DND-41 (cell line): ENCODE data around the gene TTF1.

Experiments used
- EZH2 ChIP-seq: IDR thresholded peaks from 3 replicates; pipeline ENCODE4 v1.6.1; 2012; ENCODE audit warnings: borderline replicate concordance, low read depth, mild to moderate bottlenecking, moderate library complexity, low read length, inconsistent platforms; ENCODE audit not compliant: severe bottlenecking
- TF ChIP-seq, protein P1 (sequence below): IDR thresholded peaks from 2 replicates; pipeline ENCODE4 v1.5.1; 2012; ENCODE audit warnings: borderline replicate concordance, low read length, moderate library complexity, mild to moderate bottlenecking; ENCODE audit not compliant: poor library complexity, severe bottlenecking; ENCODE audit errors: extremely low read depth

DNA sequence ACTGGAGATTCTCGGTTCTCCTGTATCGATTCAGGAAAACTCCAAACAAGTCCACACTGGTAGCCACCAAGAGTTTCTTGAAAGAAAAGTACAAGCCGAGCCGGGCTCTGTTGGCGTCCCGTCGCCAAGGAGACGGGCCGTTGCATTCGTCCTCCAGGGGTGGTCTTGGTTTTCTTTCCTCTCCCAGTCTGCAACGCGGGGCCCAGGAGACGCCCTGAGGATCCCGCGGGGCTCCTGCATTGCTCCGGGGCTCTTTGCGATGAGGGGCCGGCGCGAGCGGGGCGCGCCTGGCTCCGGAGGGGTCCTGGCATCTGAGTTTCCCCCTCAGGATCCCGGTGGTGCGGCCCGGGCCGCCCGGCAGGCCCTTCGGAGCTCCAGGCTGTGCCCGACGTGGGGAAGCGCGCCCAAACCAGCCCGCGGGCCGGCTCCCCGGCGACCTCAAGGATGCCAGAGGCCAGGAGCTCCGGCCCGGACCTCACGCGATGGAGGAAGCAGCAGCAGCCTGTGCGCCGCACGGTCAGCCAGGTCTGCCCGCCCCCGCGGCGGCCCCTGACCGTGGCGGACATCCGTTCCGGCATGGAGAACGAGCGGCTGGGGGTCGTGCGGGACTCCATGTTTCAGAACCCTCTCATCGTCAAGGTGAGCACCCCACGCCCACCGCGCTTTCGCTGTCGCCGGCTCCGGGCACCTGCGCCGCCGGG, 3.3 kb upstream of the TTF1 start, which contains the start of gene CFAP77:
- TF ChIP-seq, protein P1, sequence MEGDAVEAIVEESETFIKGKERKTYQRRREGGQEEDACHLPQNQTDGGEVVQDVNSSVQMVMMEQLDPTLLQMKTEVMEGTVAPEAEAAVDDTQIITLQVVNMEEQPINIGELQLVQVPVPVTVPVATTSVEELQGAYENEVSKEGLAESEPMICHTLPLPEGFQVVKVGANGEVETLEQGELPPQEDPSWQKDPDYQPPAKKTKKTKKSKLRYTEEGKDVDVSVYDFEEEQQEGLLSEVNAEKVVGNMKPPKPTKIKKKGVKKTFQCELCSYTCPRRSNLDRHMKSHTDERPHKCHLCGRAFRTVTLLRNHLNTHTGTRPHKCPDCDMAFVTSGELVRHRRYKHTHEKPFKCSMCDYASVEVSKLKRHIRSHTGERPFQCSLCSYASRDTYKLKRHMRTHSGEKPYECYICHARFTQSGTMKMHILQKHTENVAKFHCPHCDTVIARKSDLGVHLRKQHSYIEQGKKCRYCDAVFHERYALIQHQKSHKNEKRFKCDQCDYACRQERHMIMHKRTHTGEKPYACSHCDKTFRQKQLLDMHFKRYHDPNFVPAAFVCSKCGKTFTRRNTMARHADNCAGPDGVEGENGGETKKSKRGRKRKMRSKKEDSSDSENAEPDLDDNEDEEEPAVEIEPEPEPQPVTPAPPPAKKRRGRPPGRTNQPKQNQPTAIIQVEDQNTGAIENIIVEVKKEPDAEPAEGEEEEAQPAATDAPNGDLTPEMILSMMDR: no peak
- no peak for TF ChIP-seq EZH2
